Middle frontal gyrus (tissue), 1 donor: ENCODE results near the gene ABCA4.
"Not testable (repeated sequence)": the region's sequence is repeated elsewhere in the genome, so short reads cannot be mapped to it uniquely, and the experiment has no call there.

ENCODE experiments used
- DNase-seq: peaks from one replicate; pipeline ENCODE4 v3.0.0-alpha.2; 2015; ENCODE audit warnings: low spot score; ENCODE audit errors: extremely low spot score

Gene ABCA4

DNA sequence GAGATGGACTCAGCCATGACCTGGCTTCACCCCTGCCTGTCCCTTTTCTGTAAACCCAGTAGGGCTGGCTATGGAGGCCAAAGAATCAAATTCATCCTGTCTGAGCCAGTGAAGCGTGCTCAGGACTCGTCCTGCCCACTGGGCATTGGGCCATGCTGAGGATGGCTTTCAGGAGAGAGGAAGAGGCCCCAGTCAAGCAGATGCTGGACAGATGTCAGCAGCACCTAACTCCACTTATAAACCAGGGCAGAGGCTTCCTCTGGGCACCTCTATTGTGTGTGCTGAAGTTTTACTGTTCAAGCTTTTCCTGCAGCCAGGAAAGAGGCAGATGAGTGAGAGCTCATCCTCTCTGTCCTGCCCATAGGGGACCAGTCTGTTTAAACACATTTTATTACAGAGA, 114.3 kb downstream of the ABCA4 start:
- DNase-seq, result no peak

DNA sequence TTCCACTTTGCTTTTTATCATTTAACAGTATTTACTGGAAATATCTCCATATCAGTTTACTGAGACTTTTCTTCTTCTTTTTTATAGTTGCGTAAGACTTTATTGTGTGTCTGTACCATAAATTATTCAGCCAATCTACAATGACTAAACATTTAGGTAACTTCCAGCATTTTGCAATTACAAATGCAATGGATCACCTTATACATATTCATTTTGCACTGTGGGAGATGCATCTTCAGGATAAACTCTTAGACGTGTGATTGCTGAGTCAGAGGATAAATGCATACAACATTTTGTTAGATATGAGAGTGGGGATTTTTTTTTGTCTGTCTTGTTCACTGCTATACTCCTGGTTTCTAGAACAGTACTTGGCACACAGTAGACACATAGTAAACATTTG, 116.0 kb downstream of the ABCA4 start:
- DNase-seq, result no peak

DNA sequence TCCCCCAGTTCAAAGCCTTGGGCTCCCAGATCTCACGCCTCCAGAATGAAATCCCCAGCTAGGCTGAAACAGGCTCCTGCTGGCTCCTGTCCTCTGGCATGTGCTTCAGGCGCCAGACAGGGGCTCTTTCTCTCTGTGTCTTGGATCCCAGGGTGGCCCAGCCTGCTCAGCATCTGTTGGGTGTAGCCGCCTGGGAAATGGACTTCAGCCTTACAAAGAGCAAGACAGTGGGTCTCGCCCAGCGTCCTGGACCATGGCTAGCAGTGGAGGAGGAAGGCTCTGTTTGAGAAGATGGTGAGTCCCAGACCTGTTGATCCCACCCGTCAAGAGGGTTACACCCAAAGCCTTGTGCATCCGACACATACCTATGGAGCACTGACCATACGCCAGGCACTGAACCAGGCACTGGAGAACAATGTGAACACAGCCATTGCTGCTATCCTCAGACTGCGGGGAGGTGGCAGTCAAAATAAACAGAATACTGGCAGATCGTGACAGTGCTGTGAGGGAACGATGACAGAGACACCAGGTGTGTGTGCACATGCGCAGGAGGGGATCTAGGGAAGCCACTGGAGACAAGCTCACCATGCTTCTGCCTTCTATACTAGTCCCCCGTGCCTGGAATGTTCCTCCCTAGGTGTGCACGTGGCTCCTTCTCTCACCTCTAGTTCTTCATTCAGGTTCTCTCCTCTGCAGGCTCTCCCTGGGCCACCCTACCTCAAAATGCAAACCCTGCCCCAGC, 118.7 kb downstream of the ABCA4 start:
- no peak for DNase-seq

DNA sequence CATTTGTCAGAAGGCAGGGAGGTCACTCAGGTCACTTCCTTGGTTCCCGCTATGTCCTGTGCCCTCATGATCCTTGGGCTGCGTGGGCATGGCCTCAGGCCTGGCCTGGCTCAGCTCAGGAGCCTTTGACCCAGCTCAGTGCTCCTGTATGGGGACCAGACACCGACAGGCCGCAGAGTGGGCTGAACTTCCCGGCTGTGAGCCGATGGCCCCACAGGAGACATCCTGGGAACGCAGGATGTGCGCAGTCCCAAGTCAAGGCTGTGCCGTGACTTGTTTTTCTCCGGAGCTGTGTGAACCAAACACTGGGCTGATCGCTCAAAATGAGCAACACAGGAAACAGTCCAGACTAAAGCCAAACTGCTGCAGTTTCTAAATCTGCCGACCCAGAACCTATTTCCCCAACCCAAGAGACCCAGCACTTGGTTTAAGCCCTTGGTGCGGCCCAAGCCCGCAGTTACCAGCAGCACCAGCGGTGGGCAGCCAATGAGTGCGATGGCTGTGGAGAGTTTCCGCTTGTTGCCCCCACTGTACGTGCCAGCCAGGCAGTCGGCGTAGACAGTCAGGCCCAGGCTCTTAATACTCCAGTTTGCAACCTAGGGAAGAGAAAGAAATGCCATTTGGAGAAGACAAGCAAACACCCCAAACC, 119.4 kb downstream of the ABCA4 start:
- no peak for DNase-seq

DNA sequence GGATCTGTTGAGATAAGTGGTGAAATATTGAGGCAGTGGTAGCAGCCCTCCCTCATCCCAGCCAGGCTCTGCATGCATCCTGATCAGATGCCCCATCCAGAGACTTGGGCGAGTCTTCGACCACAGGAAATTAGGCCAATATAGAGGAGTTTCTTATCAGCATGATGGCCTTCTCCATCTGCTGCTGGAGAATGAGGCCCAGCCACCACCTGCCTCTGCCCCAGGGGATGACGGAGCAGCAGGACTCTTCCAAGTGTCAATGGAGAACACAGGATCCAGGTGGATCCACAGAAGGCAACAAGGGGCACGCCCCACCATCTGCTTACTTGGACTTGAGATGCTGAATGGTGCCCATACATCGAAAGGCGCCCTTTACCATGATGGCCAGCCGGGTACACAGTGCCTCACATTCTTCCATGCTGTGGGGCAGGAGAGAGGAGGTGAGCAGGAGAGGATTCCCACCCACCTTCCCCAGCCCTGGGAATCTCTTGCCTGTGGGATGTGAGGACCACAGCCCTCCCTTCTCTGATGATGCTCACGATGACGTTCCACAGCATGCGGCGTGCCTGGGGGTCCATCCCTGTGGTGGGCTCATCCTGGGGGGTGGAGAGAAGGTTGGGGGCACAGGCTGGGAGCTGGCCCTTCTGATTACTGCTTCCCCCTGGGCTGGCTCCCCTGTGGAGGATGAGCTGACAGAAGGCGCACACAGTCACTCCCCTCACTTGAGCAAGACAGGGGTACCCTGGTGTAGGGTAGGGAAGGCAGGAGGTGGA, 120.3 kb downstream of the ABCA4 start:
- no peak for DNase-seq

DNA sequence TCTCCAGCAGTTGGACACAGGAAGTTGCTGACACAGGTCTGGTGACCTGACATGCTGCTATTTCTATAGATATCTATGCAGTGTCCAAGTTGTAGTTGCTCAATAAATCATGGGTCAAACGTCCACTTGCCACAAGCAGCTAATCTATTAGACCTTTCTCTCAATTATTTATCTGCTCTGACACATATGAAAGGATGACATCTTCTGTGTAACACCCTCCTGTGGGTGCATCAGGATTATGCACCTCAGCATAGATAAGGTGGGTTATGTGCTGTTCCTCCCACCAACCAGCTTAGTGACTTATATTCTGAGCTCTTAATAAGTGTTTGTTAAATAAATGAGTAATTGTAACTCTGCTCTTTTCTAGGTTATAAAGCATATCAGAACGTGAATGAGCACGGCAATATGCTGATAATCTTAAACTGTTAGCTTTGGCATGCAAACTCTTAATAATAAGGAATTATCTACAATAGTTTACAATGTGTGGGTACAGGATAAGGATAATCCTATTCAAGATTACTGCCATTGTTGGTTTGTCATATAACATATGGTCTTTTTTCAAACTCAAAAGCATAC, 121.0 kb downstream of the ABCA4 start:
- DNase-seq, result no peak

DNA sequence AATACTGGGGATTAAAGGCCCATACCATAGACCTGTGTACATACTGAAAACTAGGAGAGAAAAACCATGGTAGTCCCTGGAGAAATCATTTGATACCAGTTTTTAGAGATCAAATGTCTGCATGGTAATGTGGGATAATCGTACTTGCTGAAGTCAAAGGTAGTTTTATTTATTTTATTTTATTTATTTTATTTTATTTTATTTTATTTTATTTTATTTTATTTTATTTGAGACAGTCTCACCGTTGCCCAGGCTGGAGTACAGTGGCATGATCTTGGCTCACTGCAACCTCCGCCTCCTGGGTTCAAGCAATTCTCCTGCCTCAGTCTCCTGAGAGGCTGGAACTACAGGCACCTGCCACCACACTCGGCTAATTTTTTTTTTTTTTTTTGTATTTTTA, 122.4 kb downstream of the ABCA4 start:
- not testable (repeated sequence) for DNase-seq

DNA sequence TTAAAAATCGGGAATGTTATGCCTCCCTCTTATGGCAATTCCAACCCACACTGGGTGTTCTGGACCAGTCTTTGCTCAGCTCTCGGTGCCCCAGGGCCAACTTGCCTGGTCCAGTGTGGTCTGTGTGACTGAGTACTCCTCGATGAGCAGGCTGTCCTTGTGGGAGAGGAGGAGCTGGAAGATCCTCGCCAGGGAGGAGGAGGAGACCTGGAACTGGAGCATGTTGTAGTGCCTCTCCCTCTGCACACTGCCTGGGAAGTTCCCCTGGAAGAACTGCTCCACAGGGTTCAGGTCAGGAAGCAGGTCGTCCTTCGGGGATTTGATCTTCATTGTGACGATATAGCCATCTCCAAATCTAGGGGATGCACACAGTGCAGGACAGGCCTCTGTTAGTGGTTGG, 123.2 kb downstream of the ABCA4 start:
- DNase-seq, result no peak

DNA sequence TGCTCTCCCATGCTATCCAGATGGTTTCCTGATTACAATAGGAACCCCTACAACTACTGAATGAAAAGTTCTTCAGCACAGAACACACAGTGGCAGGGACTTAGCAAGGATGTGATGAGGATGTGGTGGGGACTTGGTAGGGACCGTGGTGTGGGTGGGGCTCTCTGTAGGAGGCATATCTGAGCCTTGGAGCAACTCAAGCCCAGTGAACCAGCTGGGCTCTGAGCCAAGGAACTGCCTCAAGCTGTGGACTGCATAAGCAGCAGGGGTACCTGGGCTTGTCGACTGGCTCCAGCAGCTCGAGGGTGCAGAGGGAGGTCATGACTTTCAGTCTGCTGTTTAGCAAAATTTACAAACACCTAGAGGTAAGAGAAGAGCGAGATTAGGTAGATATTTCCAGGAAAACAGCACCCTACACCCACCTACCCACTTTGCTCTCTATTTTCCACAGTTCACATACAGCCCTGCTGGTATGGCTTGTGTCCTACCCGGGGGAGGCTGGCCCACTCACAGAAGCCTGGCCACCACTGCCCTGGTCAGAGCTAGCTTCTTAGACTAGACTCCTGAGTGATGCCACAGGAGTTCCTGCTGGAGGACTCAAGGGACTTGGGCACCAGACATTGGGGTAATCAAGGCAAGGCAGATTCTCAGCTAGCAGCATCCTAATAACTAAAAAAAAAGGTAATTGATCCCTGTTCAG, 125.0 kb downstream of the ABCA4 start:
- no peak for DNase-seq

DNA sequence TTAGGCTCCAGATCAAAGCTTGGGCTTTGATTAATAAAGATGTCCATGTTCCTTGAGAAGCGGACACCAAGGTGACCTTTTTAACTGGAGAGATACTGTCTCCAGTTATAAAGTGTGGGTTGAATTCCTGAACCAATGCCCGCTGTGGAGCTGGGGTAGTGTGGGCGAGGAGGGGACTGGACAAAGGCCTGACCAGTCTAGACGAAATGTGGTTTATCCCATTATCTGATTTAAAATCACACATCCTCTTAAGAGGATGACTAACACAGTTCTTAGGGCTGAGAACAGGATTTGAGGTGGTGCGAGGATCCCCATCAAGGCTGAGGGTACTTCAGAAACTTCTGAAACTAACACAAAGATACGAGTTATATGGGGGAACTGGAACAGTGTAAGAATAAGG, 127.2 kb downstream of the ABCA4 start:
- no peak for DNase-seq

DNA sequence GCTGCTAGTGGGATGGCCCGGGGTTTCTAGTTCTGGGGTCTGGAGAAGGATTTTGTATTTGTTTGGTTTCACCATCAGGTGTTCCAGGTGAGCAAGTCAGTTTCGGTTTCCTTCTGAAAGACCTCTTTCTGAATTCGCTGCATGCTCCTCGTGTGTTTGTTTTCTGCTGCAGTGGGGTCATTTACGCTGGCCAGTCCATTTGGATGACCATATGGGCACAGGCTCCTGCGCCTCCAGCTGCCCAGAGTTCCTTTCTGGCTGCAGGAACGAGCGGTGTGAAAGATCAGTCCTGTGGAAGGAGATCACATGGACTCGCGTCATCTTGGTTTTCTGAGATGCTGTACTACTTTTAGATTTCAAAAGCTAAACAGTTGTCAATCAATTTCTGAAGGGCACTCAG, 128.0 kb downstream of the ABCA4 start:
- DNase-seq, result no peak

DNA sequence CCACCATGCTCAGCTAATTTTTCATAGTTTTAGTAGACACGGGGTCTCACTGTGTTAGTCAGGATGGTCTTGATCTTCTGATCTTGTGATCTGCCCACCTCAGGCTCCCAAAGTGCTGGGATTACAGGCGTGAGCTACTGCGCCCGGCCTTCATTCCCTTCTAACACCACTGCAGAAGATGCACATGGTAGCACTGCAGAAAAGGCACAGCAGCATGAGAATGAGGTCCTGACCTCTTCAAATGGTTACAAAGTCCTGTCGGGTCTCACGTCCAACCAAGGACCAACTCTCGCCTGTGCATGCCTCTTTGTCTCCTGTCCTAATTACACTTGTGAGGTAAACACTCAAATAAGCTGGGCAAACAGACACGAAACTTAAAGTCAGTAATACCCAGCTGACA, 128.8 kb downstream of the ABCA4 start:
- no peak for DNase-seq

DNA sequence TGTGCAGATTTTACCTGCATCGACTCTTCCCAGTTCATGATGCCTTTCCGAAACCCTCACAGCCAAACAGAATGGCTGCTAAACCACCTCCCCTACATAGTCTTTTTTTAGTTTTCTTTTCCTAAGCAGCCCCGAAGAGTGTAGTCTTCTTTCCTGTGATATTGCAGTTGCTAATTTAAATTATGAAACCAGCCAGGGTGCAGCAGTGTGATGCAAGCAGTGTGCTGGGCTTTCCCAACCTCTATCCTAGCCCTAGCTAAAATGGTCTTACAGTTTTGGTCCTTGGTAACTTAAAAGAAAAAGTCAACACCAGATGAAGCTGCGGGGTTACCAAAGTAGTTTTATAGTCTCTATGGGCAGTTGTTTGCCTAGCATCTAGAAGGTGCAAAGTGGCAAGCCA, 129.7 kb downstream of the ABCA4 start:
- DNase-seq, result no peak

DNA sequence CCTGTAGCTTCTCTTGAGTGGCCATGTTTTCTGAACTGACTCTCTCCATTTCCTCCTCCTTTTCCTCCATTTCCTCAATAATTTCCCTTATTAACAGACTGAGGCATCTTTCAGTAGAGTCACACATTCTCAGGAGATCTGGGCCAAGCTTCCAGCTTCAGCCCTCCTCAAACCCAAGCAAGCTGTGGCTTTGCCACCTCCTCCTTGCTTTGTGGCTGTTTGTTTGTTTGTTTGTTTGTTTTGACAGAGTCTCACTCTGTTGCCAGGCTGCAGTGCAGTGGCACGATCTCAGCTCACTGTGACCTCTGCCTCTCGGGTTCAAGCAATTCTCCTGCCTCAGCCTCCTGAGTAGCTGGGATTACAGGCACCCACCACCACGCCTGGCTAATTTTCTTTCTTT, 130.5 kb downstream of the ABCA4 start:
- DNase-seq, result not testable (repeated sequence)

DNA sequence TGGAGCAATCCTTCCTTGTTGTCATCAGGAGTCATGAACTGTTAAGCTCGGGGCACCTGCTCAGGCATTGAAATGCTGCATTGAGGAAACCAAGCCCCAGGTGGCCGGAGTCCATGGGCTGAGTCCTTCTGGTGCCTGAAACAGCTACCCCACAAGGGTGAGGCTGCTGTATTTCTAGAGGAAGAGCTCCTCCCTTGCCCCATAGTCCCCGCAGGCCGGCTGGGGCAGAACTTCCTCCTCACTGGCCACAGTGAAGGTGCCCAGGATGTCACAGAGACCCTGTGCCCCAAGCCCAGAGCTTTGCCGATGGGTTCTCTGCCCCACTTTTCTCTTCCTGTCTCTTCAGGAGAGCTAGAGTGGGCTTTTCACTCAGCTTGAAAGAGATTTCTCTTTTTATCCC, 130.9 kb downstream of the ABCA4 start:
- no peak for DNase-seq

DNA sequence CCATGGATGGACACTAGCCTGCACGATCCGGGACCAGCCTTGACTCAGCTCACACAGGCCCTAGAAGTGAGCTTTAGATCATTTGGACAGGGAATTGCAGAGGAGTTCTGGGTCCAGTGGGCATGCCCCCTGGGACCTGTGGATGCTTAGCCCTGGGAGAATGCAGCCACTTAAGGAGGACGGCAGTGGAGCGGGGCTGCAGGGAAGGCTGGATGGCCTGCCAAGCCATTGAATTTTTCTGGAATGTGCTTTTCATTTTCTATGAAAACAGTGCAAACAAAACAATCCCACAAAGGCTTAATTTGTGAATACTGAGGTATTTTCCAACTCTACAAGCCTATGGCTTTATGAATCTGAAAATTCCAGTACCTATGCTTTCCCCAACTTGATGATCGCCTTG, 131.3 kb downstream of the ABCA4 start:
- DNase-seq, result no peak

DNA sequence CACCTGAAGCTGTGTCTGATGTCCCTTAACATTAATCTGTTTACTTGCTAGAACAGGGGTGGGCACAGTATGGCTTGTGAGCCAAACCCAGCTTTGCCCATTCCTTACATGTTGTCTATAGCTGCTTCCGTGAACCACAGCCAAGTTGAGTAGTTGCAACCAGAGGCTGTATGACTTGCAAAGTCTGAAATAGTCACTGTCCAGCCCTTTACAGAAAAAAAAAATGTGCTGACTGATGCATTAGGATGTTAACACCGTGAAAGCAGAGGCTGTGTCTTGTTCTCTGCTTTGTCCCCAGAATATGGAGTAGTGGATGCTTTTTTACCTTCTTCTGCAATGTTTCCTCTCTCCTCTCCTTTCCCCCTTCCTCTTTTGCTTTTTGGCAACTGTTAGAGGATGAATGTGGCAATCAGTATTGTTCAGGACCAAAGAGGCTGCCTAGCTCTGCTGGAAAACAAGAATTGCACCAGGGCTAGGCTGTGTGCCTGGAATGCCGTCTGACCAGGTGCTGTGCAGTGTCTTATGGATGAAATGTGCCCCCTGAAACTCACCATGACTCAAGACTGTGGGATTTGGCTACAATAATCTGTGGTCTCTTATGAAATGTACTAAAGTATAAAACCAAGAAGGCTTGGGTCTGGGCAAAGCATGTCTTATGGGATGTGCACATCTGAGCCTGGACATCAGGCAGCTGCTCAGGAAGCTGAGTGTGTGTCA, 132.2 kb downstream of the ABCA4 start:
- no peak for DNase-seq

DNA sequence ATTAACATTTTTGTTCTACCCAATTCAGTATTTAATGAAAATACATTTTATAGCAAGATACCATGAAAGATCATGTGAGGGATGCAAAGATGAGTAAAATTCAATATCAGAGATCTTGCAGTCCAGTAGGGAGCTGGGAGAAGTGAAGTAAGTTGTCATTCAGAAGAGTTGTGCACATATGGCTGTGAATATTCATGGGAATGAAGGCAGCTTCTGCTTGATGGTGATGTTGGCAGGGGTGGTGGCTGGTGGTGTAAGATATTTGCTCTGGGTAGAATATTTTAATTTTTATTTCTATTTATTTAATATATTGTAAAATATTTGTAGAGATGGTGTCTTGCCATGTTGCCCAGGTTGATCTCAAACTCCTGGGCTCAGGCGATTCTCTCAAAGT, 139.7 kb downstream of the ABCA4 start:
- DNase-seq, result no peak

DNA sequence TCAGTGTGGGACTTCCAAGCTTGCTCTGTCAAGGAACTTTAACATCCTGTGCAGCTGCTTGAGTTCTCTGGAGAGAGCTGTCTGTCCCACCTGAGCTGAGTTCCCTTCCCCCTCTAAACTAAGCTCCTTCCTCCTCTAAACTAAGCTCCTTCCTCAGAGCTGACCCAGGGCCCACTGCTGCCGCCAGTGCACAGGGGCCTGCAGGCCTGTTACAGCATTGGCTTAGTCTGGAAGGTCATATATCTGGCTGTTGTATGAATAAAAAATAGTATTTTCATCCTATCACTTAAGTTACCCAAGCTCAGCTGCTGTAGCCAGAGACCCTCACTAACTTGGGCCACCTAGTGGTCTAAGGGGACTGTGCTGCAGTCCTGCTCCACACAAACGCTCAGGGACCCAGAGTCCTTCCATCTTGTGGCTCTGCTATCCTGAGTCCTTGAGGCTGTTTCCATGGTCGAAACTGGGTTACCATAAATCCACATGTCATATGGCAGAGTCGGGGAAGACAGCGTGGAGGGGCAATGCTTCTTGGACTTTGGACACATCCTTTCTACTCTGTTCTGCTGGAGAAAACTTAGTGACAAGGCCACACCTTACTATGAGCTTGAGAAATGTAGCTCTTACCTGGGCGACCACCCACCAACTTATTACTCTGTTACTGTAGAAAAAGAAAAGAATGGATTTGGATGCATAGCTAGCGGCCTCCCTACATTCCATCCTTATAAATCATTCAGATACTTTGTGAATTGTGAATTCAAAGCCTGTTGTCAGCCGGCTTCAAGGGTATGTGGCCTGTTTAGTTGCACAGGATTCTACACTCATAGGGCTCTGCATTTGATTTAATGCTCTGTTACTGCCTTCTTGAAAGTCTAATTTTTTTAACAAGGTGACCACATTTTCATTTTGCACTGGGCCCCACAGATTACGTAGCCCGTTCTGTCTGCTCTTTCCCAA, 140.4 kb downstream of the ABCA4 start:
- no peak for DNase-seq
